H1 (cell line): Measurements from ENCODE around the gene FAM76A. TPM values are rescaled to one million over a fixed set of nuclear protein-coding genes. Genes with fewer than 3 reads are reported as not detected.

ENCODE experiments used
- CTCF ChIA-PET: fragments of 300-600 bp; sonication (Branson Sonifier 250); formaldehyde crosslinking; loops from one replicate; lab custom pipeline; 2021; ENCODE audit not compliant: partially characterized antibody; lab: Charles Lee
- POLR2A ChIA-PET: fragments of 300-600 bp; sonication (Branson Sonifier 250); formaldehyde crosslinking; loops from one replicate; lab custom pipeline; 2021; ENCODE audit warnings: inconsistent platforms; ENCODE audit not compliant: partially characterized antibody; lab: Charles Lee
- DNase-seq, 2 experiments: peaks; one replicate each; pipeline versions ENCODE4 v3.0.0 to v3.0.0-alpha.2; 2010 to 2022; ENCODE audit warnings: low spot score in 2 of 2, low read depth in 1 of 2, mixed read lengths in 1 of 2
- FAIRE-seq: peaks from 2 replicates; lab custom pipeline; 2011; peaks lifted over from hg19 to GRCh38; lab: Jason Lieb, UNC
- H2AFZ ChIP-seq: 2 replicates; pipeline ENCODE4 v1.8.1; 2012; ENCODE audit warnings: low read length, inconsistent platforms
- H2AK5ac ChIP-seq: 2 replicates; pipeline ENCODE4 v1.6.1; 2013; ENCODE audit warnings: low read depth, low read length
- H2BK120ac ChIP-seq: replicated peaks from 2 replicates; pipeline ENCODE3; 2013; ENCODE audit warnings: low read depth, low read length, inconsistent platforms
- H2BK12ac ChIP-seq: 2 replicates; pipeline ENCODE4 v1.6.1; 2013; ENCODE audit warnings: low read depth, low read length
- H2BK15ac ChIP-seq: 2 replicates; pipeline ENCODE4 v1.6.1; 2013; ENCODE audit warnings: low read length
- H2BK20ac ChIP-seq: 2 replicates; pipeline ENCODE4 v1.6.1; 2013; ENCODE audit warnings: low read length
- H2BK5ac ChIP-seq: 2 replicates; pipeline ENCODE4 v1.6.1; 2013; ENCODE audit warnings: low read depth, low read length
- H3K14ac ChIP-seq: 2 replicates; pipeline ENCODE4 v1.6.1; 2013; ENCODE audit warnings: inconsistent platforms; ENCODE audit not compliant: insufficient read length
- H3K18ac ChIP-seq: 2 replicates; pipeline ENCODE4 v1.6.1; 2013; ENCODE audit warnings: low read length; ENCODE audit errors: extremely low read depth
- H3K23ac ChIP-seq: 2 replicates; pipeline ENCODE4 v1.6.1; 2013; ENCODE audit warnings: inconsistent platforms; ENCODE audit not compliant: insufficient read length
- H3K23me2 ChIP-seq: 2 replicates; pipeline ENCODE4 v1.6.1; 2013; ENCODE audit warnings: low read depth, low read length
- H3K27ac ChIP-seq: 2 replicates; pipeline ENCODE4 v1.6.1; 2011; ENCODE audit warnings: low read depth, low read length, inconsistent platforms
- H3K27me3 ChIP-seq, 4 experiments: replicated peaks in 1 of 4; 1 replicate in 1 of 4; 2 replicates in 3 of 4; pipeline versions ENCODE4 v1.6.1 to v1.8.1; 2011 to 2013; ENCODE audit warnings: low read length in 3 of 4, mild to moderate bottlenecking in 3 of 4, inconsistent platforms in 2 of 4, mixed read lengths in 2 of 4, moderate library complexity in 1 of 4; ENCODE audit not compliant: control insufficient read depth in 3 of 4, insufficient read depth in 3 of 4; ENCODE audit errors: extremely low read depth in 1 of 4
- H3K36me3 ChIP-seq, 4 experiments: 2 replicates each; pipeline versions ENCODE4 v1.6.1 to v1.8.1; 2011 to 2013; ENCODE audit warnings: mild to moderate bottlenecking in 4 of 4, low read length in 3 of 4, moderate library complexity in 2 of 4, control low read depth in 1 of 4, inconsistent platforms in 1 of 4; ENCODE audit not compliant: insufficient read depth in 4 of 4, control insufficient read depth in 2 of 4
- H3K4ac ChIP-seq: replicated peaks from 2 replicates; pipeline ENCODE3; 2013; ENCODE audit warnings: low read length, low read depth, mixed read lengths, inconsistent platforms; ENCODE audit not compliant: insufficient read length
- H3K4me1 ChIP-seq, 4 experiments: replicated peaks in 1 of 4; 1 replicate in 1 of 4; 2 replicates in 3 of 4; pipeline versions ENCODE4 v1.6.1 to v1.8.1; 2011 to 2013; ENCODE audit warnings: low read length in 3 of 4, inconsistent platforms in 2 of 4, mixed read lengths in 1 of 4; ENCODE audit not compliant: insufficient read depth in 4 of 4, control insufficient read depth in 3 of 4
- H3K4me2 ChIP-seq, 2 experiments: 2 replicates each; pipeline versions ENCODE4 v1.6.1 to v1.8.1; 2011 to 2013; ENCODE audit warnings: low read depth in 2 of 2, low read length in 2 of 2, control low read depth in 1 of 2, inconsistent platforms in 1 of 2, mild to moderate bottlenecking in 1 of 2; ENCODE audit not compliant: insufficient read depth in 1 of 2
- H3K4me3 ChIP-seq, 4 experiments: fragments of 200-600, 300-600 bp in 1 of 4; sonication (generic), shearing (Covaris generic), sonication (Bioruptor Twin) in 1 of 4; 2 replicates each; pipeline versions ENCODE4 v1.5.1 to v1.8.1; 2011 to 2016; ENCODE audit warnings: low read length in 4 of 4, low read depth in 3 of 4, control low read depth in 2 of 4, inconsistent platforms in 2 of 4, mild to moderate bottlenecking in 2 of 4, mixed read lengths in 1 of 4, moderate library complexity in 1 of 4; ENCODE audit not compliant: insufficient read depth in 2 of 4; ENCODE audit errors: extremely low read depth in 1 of 4
- H3K56ac ChIP-seq: replicated peaks from 2 replicates; pipeline ENCODE3; 2013; ENCODE audit warnings: low read depth, mild to moderate bottlenecking, mixed read lengths, low read length, inconsistent platforms; ENCODE audit not compliant: insufficient read length
- H3K79me1 ChIP-seq: 2 replicates; pipeline ENCODE4 v1.6.1; 2013; ENCODE audit warnings: low read depth, low read length, control low read depth
- H3K79me2 ChIP-seq, 2 experiments: 2 replicates each; pipeline versions ENCODE4 v1.6.1 to v1.8.1; 2012 to 2013; ENCODE audit warnings: low read length in 2 of 2, mild to moderate bottlenecking in 2 of 2, inconsistent platforms in 1 of 2; ENCODE audit not compliant: insufficient read depth in 2 of 2, control insufficient read depth in 1 of 2
- H3K9ac ChIP-seq, 4 experiments: replicated peaks in 1 of 4; 1 replicate in 1 of 4; 2 replicates in 3 of 4; pipeline versions ENCODE4 v1.6.1 to v1.8.1; 2011 to 2013; ENCODE audit warnings: low read depth in 3 of 4, low read length in 3 of 4, control low read depth in 2 of 4, mild to moderate bottlenecking in 2 of 4, moderate library complexity in 2 of 4, inconsistent platforms in 1 of 4; ENCODE audit errors: extremely low read depth in 1 of 4
- H3K9me3 ChIP-seq, 2 experiments: 2 replicates each; pipeline versions ENCODE4 v1.6.1 to v1.8.1; 2012 to 2013; ENCODE audit warnings: mild to moderate bottlenecking in 2 of 2, moderate library complexity in 2 of 2, control low read depth in 1 of 2, inconsistent platforms in 1 of 2, low read depth in 1 of 2, low read length in 1 of 2, mixed read lengths in 1 of 2; ENCODE audit not compliant: insufficient read depth in 2 of 2
- H4K20me1 ChIP-seq, 2 experiments: replicated peaks in 1 of 2; 2 replicates each; pipeline versions ENCODE3 to v1.8.1; 2011 to 2013; ENCODE audit warnings: inconsistent platforms in 2 of 2, low read length in 2 of 2, mild to moderate bottlenecking in 1 of 2; ENCODE audit not compliant: insufficient read depth in 2 of 2, control insufficient read depth in 1 of 2
- H4K5ac ChIP-seq: 2 replicates; pipeline ENCODE4 v1.6.1; 2013; ENCODE audit warnings: low read length, low read depth, mixed read lengths, inconsistent platforms; ENCODE audit not compliant: insufficient read length
- H4K8ac ChIP-seq: 2 replicates; pipeline ENCODE4 v1.8.0; 2013; ENCODE audit warnings: mild to moderate bottlenecking, moderate library complexity, low read length, inconsistent platforms; ENCODE audit not compliant: insufficient read depth; ENCODE audit errors: extremely low read depth
- H4K91ac ChIP-seq: replicated peaks from 2 replicates; pipeline ENCODE3; 2013; ENCODE audit warnings: low read length, mixed read lengths, inconsistent platforms; ENCODE audit not compliant: insufficient read length
- HDAC2 ChIP-seq, 2 experiments: fragments of 300-600 bp in 1 of 2; sonication (generic) in 1 of 2; IDR thresholded peaks; 2 replicates each; pipeline ENCODE4 v1.6.1; 2011 to 2012; ENCODE audit warnings: low read depth in 2 of 2, low read length in 2 of 2, mild to moderate bottlenecking in 2 of 2, moderate library complexity in 2 of 2, borderline replicate concordance in 1 of 2, inconsistent platforms in 1 of 2
- MAFK ChIP-seq: IDR thresholded peaks from 2 replicates; pipeline ENCODE4 v1.6.1; 2012; ENCODE audit warnings: low read depth, mild to moderate bottlenecking, improper control_type of control experiment, low read length
- RFX5 ChIP-seq: IDR thresholded peaks from 2 replicates; pipeline ENCODE4 v1.6.1; 2011; ENCODE audit warnings: low read depth, low read length, improper control_type of control experiment, borderline replicate concordance
- SIN3A ChIP-seq, 2 experiments: IDR thresholded peaks in 1 of 2; conservative IDR thresholded peaks in 1 of 2; 2 replicates each; pipeline ENCODE4 v1.6.1; 2011 to 2012; ENCODE audit warnings: low read length in 2 of 2, improper control_type of control experiment in 1 of 2, low read depth in 1 of 2, mild to moderate bottlenecking in 1 of 2
- WGBS, 2 experiments: shearing (Covaris generic) in 1 of 2; methylation state at CpG; one replicate each; pipeline versions ENCODE4 v1.1.6 to v1.1.7; 2013 to 2015; ENCODE audit warnings: low lambda C conversion rate in 2 of 2, mixed read lengths in 2 of 2, inconsistent platforms in 1 of 2, low coverage in 1 of 2, missing lambda C conversion rate in 1 of 2; ENCODE audit not compliant: insufficient replicate concordance in 2 of 2, insufficient coverage in 1 of 2, insufficient read length in 1 of 2; ENCODE audit errors: extremely low coverage in 1 of 2, missing lambda C conversion rate in 1 of 2; 5-methylcytosine and 5-hydroxymethylcytosine counted together
- polyA plus RNA-seq, 7 experiments: library from polyadenylated mRNA; depleted of rRNA in 3 of 7; stranded (reverse) in 5 of 7; unstranded in 2 of 7; fragments of >200 nt in 5 of 7; fragments of 200-250 nt in 2 of 7; gene quantifications; 1 replicate in 5 of 7; 2 replicates in 1 of 7; 4 replicates in 1 of 7; pipeline versions ENCODE4 v1.2.1 to v1.2.3, GENCODE V29; 2011 to 2013; ENCODE audit warnings: missing spikeins in 2 of 7, mixed read lengths in 2 of 7
- total RNA-seq: library from RNA; stranded (reverse); fragmentation: NEBNext Ultra II Directional; extraction: Animal tissue kit (Norgen Biotek cat#: 25700); gene quantifications from 2 replicates; pipeline ENCODE4 v1.2.1, GENCODE V29; 2021

Gene FAM76A
- total and polyA plus RNA-seq, 2 of the 8 experiments (the other 6 are each of a cell fraction or from before 2014, with no cell fraction given), result 3.4 to 16.2 TPM

DNA sequence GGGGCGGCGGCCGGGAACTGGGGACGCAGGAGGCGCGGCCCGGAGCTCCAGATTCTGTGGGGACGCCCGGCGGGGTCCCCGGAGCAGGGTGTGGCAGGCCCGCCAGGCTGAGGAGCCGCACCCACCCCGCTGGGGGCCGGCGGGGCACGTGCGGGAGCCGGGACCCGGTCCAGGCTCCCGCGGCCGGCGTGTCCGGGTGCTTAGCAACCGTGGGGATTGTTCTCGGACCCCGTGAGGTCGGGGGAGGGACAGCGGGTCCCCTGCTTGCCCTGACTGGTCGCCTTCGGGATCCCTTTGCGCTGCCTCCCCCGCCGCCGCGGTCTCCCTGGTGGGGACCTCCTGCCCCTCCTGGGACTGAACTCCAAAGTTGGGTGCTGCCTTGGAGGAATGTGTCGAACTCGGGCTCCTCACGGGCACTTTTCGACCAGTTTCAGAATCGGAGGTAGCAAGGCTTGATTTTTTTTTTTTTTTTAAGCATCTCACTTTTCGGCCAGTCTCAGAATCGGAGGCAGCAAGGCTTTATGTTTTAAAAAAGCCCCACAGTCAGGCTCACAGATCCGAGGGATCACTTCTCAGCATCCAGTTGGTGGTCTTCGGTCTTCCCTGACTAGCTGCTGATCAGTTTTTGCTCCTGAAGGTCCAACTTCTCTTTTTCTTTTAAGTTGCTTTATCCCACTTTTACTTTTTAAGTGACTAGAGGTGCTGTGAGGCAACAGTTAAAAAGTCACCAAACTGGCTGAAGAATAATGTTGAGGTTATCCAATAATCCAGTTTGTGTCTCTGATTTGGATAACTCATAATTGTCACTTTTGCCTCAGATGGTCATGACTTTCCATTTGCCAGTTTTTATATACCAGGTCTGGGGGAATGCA, 648 bp downstream of the FAM76A start:
- Histone ChIP-seq H4K8ac (peak overlapping the region; percentile 62; the same call in 1 of the 2 replicates), H3K14ac (no peak overlapping the region), H3K79me1 (no peaks in the 10 kb centered on the region), H3K56ac (no peak overlapping the region), H3K4ac (no peak overlapping the region), H2BK120ac (no peak overlapping the region), H3K36me3 (no peaks in the 10 kb centered on the region), H3K27ac (peak overlapping the region; percentile 41), H3K4me3 (peak overlapping the region; percentile 77 to 89 (median 86)), H2BK20ac (no peak overlapping the region), H3K23ac (no peak overlapping the region), H3K18ac (peak overlapping the region; percentile 24), H2AK5ac (no peak overlapping the region), H2AFZ (peak overlapping the region; percentile 62; the same call in 1 of the 2 replicates), H3K4me1 (peaks cover 0 to 5% (median under 1%) of the 10 kb centered on the region in 4 experiments; a peak in 3 of 7 replicates), H3K27me3 (peaks cover 0 to 2% (median 0%) of the 10 kb centered on the region in 4 experiments; a peak in 1 of 7 replicates), H4K20me1 (no peaks in the 10 kb centered on the region), H2BK5ac (no peak overlapping the region), H2BK12ac (no peak overlapping the region), H3K4me2 (peak overlapping the region; percentile 74 to 79), H3K79me2 (no peaks in the 10 kb centered on the region; a peak in 1 of 4 replicates), H3K9ac (peak overlapping the region; percentile 44 to 84 (median 52)), H3K23me2 (peaks cover 3% of the 10 kb centered on the region; the same call in 1 of the 2 replicates), H4K91ac (no peak overlapping the region), H2BK15ac (no peak overlapping the region), H3K9me3 (no peaks in the 10 kb centered on the region), H4K5ac (no peak overlapping the region)
- FAIRE-seq, result no peak
- ChIA-PET CTCF (interaction anchor here (0.7 to 1.9 kb wide), 5 partner anchors 47 to 335 kb away, joined by 3 to 9 read pairs (median 3); partner anchors contain the start of genes IFI6 and STX12), POLR2A (interaction anchor here (0.7 to 1.6 kb wide), 14 partner anchors 9 to 602 kb away, joined by 3 to 8 read pairs (median 4); partner anchors contain the start of genes IFI6, MED18, PPP1R8 and SESN2)
- DNase-seq, result no peak
- WGBS, 2 experiments, result 4% methylated on average over 28 of the region's 46 CpGs; no CpG with 5 or more reads in 1 of the 2 experiments
- TF ChIP-seq HDAC2 (IDR thresholded peaks at IDR 0.05; ENCODE audit: borderline replicate concordance in 1 of 2, low read depth in 2 of 2, low read length in 2 of 2) (no peak; a peak in 1 of 4 replicates), MAFK (no peak), SIN3A (conservative IDR thresholded peaks at IDR 0.05 in 1 of 2, IDR thresholded peaks at IDR 0.05 in 1 of 2; ENCODE audit: low read depth in 1 of 2, low read length in 2 of 2) (peak; percentile 14 to 23; a peak in 2 of 4 replicates), RFX5 (no peak)
